GM23338 (cell line): ENCODE measurements around the gene GJB3. TPM values are rescaled to one million over a fixed set of nuclear protein-coding genes. Genes with fewer than 3 reads are reported as not detected.

Experiments used
- NANOG ChIP-seq: IDR thresholded peaks from 2 replicates; pipeline ENCODE4 v1.6.1; 2016; ENCODE audit warnings: antibody characterized with exemption, borderline replicate concordance
- POLR2AphosphoS5 ChIP-seq: IDR thresholded peaks from 2 replicates; pipeline ENCODE4 v1.6.1; 2016; ENCODE audit warnings: antibody characterized with exemption, low read depth
- ZNF331 ChIP-seq: fragments of 250-450 bp; sonication (Bioruptor Pico); IDR thresholded peaks from 2 replicates; pipeline ENCODE4 v1.5.0; 2020; ENCODE audit warnings: low read depth, mild to moderate bottlenecking, moderate library complexity
- polyA plus RNA-seq: library from polyadenylated mRNA; unstranded; fragments of >200 nt; fragmentation: Nextera tagmentation; extraction: Ambion mirVana; gene quantifications from 2 replicates; pipeline ENCODE4 v1.2.1, GENCODE V29; 2016
- total RNA-seq: library from RNA; depleted of rRNA; stranded (reverse); fragments of >200 nt; shearing (Covaris generic); gene quantifications from 2 replicates; pipeline ENCODE4 v1.2.3, GENCODE V29; 2014
- TF ChIP-seq, protein P1 (sequence below): fragments of 250-450 bp; sonication (Bioruptor Pico); IDR thresholded peaks from 2 replicates; pipeline ENCODE4 v1.5.0; 2020; ENCODE audit warnings: mild to moderate bottlenecking, moderate library complexity
- TF ChIP-seq, protein P2 (sequence below): IDR thresholded peaks from one replicate; pipeline ENCODE4 v1.6.1; 2018; ENCODE audit warnings: antibody characterized with exemption; ENCODE audit not compliant: unreplicated experiment

GJB3 gene
- total and polyA plus RNA-seq, 2 experiments from 2014 or later = 0.26 to 0.31 TPM

- TF ChIP-seq, protein P1, sequence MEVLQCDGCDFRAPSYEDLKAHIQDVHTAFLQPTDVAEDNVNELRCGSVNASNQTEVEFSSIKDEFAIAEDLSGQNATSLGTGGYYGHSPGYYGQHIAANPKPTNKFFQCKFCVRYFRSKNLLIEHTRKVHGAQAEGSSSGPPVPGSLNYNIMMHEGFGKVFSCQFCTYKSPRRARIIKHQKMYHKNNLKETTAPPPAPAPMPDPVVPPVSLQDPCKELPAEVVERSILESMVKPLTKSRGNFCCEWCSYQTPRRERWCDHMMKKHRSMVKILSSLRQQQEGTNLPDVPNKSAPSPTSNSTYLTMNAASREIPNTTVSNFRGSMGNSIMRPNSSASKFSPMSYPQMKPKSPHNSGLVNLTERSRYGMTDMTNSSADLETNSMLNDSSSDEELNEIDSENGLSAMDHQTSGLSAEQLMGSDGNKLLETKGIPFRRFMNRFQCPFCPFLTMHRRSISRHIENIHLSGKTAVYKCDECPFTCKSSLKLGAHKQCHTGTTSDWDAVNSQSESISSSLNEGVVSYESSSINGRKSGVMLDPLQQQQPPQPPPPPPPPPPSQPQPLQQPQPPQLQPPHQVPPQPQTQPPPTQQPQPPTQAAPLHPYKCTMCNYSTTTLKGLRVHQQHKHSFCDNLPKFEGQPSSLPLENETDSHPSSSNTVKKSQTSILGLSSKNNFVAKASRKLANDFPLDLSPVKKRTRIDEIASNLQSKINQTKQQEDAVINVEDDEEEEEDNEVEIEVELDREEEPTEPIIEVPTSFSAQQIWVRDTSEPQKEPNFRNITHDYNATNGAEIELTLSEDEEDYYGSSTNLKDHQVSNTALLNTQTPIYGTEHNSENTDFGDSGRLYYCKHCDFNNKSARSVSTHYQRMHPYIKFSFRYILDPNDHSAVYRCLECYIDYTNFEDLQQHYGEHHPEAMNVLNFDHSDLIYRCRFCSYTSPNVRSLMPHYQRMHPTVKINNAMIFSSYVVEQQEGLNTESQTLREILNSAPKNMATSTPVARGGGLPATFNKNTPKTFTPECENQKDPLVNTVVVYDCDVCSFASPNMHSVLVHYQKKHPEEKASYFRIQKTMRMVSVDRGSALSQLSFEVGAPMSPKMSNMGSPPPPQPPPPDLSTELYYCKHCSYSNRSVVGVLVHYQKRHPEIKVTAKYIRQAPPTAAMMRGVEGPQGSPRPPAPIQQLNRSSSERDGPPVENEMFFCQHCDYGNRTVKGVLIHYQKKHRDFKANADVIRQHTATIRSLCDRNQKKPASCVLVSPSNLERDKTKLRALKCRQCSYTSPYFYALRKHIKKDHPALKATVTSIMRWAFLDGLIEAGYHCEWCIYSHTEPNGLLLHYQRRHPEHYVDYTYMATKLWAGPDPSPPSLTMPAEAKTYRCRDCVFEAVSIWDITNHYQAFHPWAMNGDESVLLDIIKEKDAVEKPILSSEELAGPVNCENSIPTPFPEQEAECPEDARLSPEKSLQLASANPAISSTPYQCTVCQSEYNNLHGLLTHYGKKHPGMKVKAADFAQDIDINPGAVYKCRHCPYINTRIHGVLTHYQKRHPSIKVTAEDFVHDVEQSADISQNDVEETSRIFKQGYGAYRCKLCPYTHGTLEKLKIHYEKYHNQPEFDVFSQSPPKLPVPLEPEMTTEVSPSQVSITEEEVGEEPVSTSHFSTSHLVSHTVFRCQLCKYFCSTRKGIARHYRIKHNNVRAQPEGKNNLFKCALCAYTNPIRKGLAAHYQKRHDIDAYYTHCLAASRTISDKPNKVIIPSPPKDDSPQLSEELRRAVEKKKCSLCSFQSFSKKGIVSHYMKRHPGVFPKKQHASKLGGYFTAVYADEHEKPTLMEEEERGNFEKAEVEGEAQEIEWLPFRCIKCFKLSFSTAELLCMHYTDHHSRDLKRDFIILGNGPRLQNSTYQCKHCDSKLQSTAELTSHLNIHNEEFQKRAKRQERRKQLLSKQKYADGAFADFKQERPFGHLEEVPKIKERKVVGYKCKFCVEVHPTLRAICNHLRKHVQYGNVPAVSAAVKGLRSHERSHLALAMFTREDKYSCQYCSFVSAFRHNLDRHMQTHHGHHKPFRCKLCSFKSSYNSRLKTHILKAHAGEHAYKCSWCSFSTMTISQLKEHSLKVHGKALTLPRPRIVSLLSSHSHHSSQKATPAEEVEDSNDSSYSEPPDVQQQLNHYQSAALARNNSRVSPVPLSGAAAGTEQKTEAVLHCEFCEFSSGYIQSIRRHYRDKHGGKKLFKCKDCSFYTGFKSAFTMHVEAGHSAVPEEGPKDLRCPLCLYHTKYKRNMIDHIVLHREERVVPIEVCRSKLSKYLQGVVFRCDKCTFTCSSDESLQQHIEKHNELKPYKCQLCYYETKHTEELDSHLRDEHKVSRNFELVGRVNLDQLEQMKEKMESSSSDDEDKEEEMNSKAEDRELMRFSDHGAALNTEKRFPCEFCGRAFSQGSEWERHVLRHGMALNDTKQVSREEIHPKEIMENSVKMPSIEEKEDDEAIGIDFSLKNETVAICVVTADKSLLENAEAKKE (CRISPR knock-in tag) = no peak
- TF ChIP-seq ZNF331 (no peak), POLR2AphosphoS5 (no peak), NANOG (no peak)
- TF ChIP-seq, protein P2, sequence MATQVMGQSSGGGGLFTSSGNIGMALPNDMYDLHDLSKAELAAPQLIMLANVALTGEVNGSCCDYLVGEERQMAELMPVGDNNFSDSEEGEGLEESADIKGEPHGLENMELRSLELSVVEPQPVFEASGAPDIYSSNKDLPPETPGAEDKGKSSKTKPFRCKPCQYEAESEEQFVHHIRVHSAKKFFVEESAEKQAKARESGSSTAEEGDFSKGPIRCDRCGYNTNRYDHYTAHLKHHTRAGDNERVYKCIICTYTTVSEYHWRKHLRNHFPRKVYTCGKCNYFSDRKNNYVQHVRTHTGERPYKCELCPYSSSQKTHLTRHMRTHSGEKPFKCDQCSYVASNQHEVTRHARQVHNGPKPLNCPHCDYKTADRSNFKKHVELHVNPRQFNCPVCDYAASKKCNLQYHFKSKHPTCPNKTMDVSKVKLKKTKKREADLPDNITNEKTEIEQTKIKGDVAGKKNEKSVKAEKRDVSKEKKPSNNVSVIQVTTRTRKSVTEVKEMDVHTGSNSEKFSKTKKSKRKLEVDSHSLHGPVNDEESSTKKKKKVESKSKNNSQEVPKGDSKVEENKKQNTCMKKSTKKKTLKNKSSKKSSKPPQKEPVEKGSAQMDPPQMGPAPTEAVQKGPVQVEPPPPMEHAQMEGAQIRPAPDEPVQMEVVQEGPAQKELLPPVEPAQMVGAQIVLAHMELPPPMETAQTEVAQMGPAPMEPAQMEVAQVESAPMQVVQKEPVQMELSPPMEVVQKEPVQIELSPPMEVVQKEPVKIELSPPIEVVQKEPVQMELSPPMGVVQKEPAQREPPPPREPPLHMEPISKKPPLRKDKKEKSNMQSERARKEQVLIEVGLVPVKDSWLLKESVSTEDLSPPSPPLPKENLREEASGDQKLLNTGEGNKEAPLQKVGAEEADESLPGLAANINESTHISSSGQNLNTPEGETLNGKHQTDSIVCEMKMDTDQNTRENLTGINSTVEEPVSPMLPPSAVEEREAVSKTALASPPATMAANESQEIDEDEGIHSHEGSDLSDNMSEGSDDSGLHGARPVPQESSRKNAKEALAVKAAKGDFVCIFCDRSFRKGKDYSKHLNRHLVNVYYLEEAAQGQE = no peak
Observed at GRCh38 chr1:34776911-34777310, 4.1 kb upstream of the GJB3 start (continued).
